ENCODE measurements around the gene NEAT1.

NEAT1 gene

GRCh38 chr11:65418681-65419459, 3.7 kb upstream of the NEAT1 start:
- FAIRE-seq (no peak), DNase-seq (ENCODE audit: insufficient read length, low spot score) (peak; percentile 61)
- no peak for TF ChIP-seq POLR2A (IDR thresholded peaks at IDR 0.05; ENCODE audit: low read depth, low read length)

DNA sequence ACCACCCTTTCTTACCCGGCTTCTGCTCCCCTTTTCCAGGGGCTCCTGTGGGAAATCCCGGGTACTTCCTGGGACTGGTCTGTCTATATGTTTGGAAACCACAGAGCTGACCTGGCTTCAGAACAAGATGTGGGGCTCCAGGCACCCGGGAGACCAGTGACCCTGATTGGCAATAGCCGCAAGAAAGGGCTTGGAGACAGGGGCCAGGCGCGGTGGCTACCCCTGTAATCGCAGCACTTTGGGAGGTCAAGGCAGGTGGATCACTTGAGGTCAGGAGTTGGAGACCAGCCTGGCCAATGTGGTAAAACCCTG, 3.2 kb upstream of the NEAT1 start:
- DNase-seq (ENCODE audit: insufficient read length, low spot score) (no peak), FAIRE-seq (no peak)
- TF ChIP-seq POLR2A (IDR thresholded peaks at IDR 0.05; ENCODE audit: low read depth, low read length), result no peak

DNA sequence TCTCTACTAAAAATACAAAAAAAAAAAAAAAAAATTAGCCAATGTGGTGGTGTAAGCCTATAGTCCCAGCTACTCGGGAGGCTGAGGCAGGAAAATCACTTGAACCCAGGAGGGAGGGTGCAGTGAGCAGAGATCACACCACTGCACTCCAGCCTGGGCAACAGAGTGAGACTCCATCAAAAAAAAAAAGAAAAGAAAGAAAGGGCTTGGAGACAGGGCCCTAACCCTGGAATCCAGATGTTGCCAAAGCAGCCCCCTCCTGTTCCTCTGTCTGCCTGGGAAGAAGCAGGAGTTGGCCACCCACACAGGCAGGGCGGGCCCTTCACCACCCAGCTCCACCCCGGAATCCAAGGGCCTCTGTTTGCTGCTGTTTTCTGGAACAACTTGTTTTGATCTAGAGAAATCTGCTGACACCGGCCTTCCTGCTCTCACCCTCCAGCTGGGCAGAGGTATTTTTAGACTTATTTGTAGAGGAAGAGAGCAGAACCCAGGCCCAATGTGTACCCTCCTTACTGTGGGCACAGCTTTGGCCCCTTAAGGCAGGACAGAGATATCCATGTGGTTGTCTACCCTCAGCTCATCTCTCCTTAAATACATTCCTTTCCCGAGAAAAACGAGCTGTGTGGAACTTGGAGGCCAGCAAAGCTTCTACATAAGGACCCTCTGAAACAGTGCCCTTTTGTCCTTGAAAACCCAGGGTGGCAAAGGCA, 2.7 kb upstream of the NEAT1 start:
- peak; percentile 30 for DNase-seq (ENCODE audit: insufficient read length, low spot score)
- FAIRE-seq, result no peak
- TF ChIP-seq POLR2A (IDR thresholded peaks at IDR 0.05; ENCODE audit: low read depth, low read length), result no peak

DNA sequence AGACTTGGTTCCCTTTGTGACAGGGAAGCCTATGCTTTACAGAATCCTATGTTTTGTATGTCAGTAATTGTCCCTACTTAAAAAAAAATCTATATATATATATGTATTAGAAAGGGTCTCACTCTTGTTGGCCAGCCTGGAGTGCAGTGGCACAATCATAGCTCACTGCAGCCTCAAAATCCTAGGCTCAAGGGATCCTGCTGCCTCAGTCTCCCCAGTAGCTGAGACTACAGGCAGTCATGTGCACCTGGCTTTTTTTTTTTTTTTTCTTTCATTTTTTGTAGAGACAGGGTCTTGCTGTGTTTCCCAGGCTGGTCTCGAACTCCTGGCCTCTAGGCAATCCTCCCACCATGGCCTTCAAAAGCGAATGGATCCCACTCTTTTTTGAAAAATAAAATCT, 2.1 kb upstream of the NEAT1 start:
- FAIRE-seq, result no peak
- DNase-seq (ENCODE audit: insufficient read length, low spot score), result no peak
- TF ChIP-seq POLR2A (IDR thresholded peaks at IDR 0.05; ENCODE audit: low read depth, low read length), result no peak

DNA sequence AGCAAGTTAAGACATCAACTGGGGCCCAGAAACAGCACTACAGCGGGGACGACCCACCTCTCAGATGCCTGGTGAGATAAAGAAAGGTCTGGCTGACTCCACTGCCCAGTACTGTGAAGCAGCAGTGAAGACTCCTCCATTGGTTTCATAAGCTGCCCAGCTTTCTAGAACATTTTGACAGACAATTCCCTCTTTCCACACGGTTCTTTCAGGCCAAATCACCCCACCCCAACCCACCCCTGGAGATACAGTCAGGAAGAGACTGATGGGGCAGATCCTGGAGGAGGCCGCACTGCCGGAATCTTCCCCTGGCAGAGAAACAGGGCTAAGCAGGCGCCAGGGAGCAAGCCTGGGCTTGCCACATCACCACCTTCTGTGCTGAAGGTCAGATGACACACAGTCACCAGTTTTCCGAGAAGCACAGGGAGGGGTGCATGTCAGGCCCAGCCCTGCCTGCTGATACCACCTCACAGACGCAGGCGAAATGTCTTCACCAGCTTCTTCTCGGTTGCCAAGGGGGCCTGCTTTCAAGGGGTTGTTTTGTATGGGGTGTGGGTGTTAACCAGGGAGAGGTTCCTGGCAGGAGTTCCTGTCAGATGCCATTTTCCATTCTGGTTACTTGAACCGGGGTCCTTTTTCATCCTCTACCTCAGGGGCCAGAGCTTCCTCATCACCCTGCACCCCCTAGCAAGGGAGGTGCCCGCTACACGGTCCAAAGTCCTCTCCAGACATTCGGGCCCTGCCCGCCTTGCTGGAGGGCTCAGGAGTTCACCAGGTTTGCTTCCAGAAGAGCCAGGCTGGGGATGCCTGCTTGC, 1.4 kb upstream of the NEAT1 start:
- peak; percentile 67 for TF ChIP-seq POLR2A (IDR thresholded peaks at IDR 0.05; ENCODE audit: low read depth, low read length)
- FAIRE-seq, result no peak

GRCh38 chr11:65421794-65422632, 585 bp upstream of the NEAT1 start:
- FAIRE-seq, result no peak
- TF ChIP-seq POLR2A (IDR thresholded peaks at IDR 0.05; ENCODE audit: low read depth, low read length), result peak; percentile 52; the same call in 1 of the 2 replicates
- DNase-seq (ENCODE audit: insufficient read length, low spot score), result peak; percentile 45

More for the DNA sequence above, 1.4 kb upstream of the NEAT1 start:
- DNase-seq (ENCODE audit: insufficient read length, low spot score), result peak; percentile 40

DNA sequence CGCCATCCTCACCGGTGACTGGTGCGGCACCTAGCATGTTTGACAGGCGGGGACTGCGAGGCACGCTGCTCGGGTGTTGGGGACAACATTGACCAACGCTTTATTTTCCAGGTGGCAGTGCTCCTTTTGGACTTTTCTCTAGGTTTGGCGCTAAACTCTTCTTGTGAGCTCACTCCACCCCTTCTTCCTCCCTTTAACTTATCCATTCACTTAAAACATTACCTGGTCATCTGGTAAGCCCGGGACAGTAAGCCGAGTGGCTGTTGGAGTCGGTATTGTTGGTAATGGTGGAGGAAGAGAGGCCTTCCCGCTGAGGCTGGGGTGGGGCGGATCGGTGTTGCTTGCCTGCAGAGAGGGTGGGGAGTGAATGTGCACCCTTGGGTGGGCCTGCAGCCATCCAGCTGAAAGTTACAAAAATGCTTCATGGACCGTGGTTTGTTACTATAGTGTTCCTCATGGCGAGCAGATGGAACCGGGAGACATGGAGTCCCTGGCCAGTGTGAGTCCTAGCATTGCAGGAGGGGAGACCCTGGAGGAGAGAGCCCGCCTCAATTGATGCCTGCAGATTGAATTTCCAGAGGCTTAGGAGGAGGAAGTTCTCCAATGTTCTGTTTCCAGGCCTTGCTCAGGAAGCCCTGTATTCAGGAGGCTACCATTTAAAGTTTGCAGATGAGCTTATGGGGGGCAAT, 1.1 kb downstream of the NEAT1 start:
- TF ChIP-seq POLR2A (IDR thresholded peaks at IDR 0.05; ENCODE audit: low read depth, low read length), result peak; percentile 62
- FAIRE-seq, result no peak
- no peak for DNase-seq (ENCODE audit: insufficient read length, low spot score)

DNA sequence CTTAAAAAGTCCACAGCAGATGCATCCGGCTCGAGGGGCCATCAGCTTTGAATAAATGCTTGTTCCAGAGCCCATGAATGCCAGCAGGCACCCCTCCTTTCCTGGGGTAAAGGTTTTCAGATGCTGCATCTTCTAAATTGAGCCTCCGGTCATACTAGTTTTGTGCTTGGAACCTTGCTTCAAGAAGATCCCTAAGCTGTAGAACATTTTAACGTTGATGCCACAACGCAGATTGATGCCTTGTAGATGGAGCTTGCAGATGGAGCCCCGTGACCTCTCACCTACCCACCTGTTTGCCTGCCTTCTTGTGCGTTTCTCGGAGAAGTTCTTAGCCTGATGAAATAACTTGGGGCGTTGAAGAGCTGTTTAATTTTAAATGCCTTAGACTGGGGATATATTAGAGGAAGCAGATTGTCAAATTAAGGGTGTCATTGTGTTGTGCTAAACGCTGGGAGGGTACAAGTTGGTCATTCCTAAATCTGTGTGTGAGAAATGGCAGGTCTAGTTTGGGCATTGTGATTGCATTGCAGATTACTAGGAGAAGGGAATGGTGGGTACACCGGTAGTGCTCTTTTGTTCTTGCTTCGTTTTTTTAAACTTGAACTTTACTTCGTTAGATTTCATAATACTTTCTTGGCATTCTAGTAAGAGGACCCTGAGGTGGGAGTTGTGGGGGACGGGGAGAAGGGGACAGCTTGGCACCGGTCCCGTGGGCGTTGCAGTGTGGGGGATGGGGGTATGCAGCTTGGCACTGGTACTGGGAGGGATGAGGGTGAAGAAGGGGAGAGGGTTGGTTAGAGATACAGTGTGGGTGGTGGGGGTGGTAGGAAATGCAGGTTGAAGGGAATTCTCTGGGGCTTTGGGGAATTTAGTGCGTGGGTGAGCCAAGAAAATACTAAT, 1.9 kb downstream of the NEAT1 start:
- DNase-seq (ENCODE audit: insufficient read length, low spot score), result no peak
- peak; percentile 47; the same call in 1 of the 2 replicates for TF ChIP-seq POLR2A (IDR thresholded peaks at IDR 0.05; ENCODE audit: low read depth, low read length)
- no peak for FAIRE-seq

DNA sequence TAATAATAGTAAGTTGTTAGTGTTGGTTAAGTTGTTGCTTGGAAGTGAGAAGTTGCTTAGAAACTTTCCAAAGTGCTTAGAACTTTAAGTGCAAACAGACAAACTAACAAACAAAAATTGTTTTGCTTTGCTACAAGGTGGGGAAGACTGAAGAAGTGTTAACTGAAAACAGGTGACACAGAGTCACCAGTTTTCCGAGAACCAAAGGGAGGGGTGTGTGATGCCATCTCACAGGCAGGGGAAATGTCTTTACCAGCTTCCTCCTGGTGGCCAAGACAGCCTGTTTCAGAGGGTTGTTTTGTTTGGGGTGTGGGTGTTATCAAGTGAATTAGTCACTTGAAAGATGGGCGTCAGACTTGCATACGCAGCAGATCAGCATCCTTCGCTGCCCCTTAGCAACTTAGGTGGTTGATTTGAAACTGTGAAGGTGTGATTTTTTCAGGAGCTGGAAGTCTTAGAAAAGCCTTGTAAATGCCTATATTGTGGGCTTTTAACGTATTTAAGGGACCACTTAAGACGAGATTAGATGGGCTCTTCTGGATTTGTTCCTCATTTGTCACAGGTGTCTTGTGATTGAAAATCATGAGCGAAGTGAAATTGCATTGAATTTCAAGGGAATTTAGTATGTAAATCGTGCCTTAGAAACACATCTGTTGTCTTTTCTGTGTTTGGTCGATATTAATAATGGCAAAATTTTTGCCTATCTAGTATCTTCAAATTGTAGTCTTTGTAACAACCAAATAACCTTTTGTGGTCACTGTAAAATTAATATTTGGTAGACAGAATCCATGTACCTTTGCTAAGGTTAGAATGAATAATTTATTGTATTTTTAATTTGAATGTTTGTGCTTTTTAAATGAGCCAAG, 2.7 kb downstream of the NEAT1 start:
- FAIRE-seq, result no peak
- no peak for DNase-seq (ENCODE audit: insufficient read length, low spot score)
- 0 out of 2 replicates have a peak, but pooled peaks have one; percentile 34 for TF ChIP-seq POLR2A (IDR thresholded peaks at IDR 0.05; ENCODE audit: low read depth, low read length)

DNA sequence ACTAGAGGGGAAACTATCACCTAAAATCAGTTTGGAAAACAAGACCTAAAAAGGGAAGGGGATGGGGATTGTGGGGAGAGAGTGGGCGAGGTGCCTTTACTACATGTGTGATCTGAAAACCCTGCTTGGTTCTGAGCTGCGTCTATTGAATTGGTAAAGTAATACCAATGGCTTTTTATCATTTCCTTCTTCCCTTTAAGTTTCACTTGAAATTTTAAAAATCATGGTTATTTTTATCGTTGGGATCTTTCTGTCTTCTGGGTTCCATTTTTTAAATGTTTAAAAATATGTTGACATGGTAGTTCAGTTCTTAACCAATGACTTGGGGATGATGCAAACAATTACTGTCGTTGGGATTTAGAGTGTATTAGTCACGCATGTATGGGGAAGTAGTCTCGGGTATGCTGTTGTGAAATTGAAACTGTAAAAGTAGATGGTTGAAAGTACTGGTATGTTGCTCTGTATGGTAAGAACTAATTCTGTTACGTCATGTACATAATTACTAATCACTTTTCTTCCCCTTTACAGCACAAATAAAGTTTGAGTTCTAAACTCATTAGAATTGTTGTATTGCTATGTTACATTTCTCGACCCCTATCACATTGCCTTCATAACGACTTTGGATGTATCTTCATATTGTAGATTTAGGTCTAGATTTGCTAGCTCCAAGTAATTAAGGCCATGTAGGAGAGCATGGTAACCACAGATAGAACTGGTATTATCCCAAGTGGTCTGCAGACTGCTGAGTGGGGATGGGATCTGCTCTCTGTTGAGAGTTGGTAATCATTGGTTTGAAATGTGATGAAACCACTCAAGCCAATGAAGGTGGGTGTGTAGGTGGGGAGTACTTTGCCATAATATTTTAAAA, 3.6 kb downstream of the NEAT1 start:
- FAIRE-seq (no peak), DNase-seq (ENCODE audit: insufficient read length, low spot score) (no peak)
- TF ChIP-seq POLR2A (IDR thresholded peaks at IDR 0.05; ENCODE audit: low read depth, low read length), result no peak

Measured in H54 (cell line).